ENCODE results near the gene TRAK2.

DNA sequence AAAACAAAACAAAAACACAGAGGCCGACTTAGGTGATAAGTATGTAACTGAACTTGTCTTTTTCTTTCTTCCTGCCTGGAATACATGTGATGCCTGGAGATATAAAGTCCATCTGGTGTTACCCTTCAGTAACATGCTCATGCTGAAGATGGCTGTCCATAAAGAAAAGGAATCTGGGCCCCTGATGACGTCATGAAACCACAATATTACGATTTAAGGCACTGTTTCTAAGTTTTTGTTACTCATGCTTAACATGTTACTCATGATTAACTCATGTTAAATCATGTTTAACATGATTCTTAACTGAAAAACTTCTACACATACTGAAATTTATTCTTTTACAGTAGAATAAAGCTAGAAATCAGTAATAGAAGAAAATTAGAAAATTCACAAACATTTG lies 49.3 kb upstream of the TRAK2 start:
- TF ChIP-seq, protein P1, sequence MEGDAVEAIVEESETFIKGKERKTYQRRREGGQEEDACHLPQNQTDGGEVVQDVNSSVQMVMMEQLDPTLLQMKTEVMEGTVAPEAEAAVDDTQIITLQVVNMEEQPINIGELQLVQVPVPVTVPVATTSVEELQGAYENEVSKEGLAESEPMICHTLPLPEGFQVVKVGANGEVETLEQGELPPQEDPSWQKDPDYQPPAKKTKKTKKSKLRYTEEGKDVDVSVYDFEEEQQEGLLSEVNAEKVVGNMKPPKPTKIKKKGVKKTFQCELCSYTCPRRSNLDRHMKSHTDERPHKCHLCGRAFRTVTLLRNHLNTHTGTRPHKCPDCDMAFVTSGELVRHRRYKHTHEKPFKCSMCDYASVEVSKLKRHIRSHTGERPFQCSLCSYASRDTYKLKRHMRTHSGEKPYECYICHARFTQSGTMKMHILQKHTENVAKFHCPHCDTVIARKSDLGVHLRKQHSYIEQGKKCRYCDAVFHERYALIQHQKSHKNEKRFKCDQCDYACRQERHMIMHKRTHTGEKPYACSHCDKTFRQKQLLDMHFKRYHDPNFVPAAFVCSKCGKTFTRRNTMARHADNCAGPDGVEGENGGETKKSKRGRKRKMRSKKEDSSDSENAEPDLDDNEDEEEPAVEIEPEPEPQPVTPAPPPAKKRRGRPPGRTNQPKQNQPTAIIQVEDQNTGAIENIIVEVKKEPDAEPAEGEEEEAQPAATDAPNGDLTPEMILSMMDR (conservative IDR thresholded peaks at IDR 0.05 in 1 of 2, IDR thresholded peaks at IDR 0.05 in 1 of 2; ENCODE audit: low read depth in 1 of 2, low read length in 2 of 2): no peak
- no peak for TF ChIP-seq EZH2 (IDR thresholded peaks at IDR 0.05; ENCODE audit: low read length, missing control alignments)

Measured in fibroblast of lung (primary cell).